ENCODE data around the gene LUC7L3.
A peak's percentile ranks its signal among the peaks of the same experiment; 100 is the strongest.

Gene LUC7L3

DNA sequence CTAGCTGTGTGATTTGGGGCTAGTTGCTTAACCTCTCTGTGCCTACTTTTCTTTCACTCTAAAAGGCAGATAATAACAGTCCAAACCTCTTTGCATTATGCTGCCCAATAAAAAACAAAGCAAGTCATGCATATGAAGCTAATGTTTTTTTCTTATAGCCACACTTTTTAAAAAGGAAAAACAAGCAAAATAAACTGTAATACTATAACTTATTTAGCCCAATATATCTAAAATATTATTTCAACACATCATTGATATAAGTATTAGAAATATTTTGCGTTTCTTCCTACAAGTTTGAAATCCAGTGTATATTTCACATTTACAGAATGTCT lies 34.1 kb upstream of the LUC7L3 start:
- FAIRE-seq: no peak
- DNase-seq (ENCODE audit: insufficient read length, low spot score): no peak

DNA sequence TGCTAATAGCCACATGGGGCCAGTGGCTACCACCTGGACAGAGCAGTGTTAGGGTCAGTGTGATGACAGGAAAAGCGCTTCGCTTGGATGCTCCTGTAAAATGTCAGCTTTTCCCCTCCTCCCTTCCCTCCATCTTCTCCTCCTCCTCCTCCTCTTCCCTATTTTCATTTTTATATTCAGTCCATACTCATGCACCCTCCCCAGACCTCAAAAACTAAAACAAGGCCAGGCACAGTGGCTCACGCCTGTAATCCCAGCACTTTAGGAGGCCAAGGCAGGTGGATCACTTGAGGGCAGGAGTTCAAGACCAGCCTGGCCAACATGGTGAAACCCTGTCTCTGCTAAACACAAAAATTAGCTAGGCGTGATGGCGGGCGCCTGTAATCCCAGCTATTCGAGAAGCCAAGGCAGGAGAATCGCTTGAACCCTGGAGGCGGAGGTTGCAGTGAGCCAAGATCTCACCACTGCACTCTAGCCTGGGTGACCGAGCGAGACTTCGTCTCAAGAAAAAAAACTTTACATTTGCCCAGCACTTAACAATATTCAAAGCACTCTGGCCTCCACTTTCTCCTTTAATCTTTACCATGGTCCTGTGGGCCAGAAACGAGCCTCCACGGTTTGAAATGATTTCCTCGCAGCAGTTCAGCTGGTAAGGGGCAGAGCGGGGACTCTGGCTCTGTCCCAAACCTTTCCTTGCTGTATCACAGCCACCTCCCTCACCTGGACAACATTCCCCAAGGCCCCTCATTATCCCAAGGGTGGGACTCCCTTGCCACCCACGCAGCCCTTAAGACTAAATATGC lies 33.5 kb upstream of the LUC7L3 start:
- no peak for DNase-seq (ENCODE audit: insufficient read length, low spot score)
- FAIRE-seq: no peak

DNA sequence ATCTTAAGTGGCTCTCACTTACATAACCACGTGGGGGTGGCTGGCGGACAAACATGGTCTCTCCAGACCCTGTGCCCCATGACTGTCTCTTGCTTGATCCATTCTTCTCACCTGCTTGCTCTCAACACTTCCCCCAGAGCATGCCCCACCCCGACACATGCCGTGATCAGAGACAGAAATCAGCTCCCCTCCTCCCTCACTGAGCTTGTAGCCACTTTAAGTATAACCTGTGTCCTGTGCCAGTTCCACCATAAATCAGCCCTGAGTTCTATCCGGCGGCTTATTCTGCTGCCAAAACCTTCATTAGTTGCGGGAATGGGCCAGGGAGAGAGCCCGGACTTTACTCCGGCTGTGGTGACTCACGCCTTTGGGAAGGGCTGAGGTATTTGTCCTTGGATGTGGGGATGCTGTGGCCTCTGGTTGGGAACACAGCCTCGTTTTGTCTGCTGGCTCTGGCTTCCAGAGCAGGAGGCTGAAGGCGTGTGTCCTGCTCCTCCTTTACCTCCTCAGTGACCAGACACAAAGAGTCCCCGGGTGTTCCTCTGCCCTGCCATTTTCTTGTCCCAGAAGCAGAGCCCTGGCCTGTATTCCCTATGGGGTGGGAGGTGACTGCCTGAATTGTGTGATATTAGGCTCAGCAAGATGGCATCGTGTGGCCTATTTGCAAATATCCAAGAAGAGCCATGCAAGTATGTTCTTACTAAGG lies 32.8 kb upstream of the LUC7L3 start:
- DNase-seq (ENCODE audit: insufficient read length, low spot score) (peak; percentile 85), FAIRE-seq (peak; percentile 80)

DNA sequence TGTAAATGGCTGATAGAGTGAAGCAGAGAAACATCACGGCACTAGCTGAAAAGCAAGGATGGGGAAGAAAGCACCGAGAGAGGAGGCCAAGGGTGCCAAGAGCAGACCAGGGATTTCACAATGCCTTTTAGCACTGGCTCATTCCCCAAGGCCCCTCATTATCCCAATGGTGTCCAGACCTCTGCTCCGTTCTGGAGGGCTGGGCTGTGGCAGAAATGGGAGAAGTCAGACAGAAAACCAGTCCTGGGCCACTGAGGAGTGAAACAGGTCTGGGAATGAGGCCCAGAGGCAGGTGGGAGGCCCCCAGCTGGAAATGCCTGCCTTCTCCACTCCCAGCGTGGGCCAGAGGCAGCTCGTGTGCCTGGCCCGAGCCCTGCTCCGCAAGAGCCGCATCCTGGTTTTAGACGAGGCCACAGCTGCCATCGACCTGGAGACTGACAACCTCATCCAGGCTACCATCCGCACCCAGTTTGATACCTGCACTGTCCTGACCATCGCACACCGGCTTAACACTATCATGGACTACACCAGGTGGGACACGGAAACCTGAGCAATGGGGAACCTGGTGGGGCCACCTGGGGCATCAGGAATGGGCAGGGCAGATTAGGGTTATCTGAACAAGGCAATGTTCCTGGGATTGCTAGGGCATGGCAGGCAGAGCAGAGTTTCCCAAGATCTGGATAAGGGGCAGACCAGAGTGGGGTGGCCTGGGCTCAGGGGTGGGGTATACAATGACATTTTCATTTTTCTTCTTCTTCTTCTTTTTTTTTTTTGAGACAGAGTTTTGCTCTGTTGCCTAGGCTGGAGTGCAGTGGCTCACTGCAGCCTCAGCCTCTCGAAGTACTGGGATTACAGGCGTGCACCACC lies 32.0 kb upstream of the LUC7L3 start:
- FAIRE-seq: peak; percentile 9

DNA sequence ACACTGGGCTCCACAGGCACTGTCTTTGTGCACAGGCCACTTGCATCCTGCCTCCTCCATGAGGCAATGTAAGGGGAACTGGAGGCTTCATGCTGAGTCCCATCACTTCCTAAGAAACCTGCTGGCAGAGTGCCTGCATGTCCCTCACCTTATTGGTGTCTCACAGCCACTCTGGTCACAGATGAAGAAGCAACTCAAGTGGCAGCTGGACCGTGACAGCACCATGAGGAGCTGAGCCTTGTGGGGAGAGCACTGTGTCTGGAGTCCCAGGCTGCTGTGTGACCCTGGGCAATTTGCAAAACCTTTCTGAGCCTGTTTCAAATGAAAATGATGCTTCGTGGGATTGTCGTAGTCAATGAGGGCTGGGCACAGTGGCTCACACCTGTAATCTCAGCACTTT lies 31.2 kb upstream of the LUC7L3 start:
- DNase-seq (ENCODE audit: insufficient read length, low spot score): no peak
- peak; percentile 20 for FAIRE-seq

More for the DNA sequence above, 32.0 kb upstream of the LUC7L3 start:
- no peak for DNase-seq (ENCODE audit: insufficient read length, low spot score)

DNA sequence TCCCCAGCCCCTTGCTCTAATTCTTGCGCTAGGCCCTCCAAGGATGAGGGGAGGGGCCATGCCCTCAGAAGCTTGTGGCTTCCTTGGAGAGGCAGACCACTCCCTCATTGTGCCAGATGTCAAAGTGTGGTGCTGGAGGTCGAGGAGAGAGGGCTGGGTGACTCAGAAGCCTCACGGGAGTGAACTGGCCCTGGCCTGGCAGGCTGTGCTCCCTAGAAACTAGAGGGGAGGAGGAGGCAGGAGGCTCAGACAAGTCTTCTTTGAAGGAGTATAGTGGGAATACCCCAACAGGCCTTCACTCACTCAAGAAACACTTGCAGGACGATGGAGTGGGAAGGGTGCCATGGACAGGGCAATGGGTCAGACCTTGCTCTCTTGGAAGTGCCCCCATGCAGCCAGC lies 30.2 kb upstream of the LUC7L3 start:
- FAIRE-seq (peak; percentile 51), DNase-seq (ENCODE audit: insufficient read length, low spot score) (peak; percentile 69)

DNA sequence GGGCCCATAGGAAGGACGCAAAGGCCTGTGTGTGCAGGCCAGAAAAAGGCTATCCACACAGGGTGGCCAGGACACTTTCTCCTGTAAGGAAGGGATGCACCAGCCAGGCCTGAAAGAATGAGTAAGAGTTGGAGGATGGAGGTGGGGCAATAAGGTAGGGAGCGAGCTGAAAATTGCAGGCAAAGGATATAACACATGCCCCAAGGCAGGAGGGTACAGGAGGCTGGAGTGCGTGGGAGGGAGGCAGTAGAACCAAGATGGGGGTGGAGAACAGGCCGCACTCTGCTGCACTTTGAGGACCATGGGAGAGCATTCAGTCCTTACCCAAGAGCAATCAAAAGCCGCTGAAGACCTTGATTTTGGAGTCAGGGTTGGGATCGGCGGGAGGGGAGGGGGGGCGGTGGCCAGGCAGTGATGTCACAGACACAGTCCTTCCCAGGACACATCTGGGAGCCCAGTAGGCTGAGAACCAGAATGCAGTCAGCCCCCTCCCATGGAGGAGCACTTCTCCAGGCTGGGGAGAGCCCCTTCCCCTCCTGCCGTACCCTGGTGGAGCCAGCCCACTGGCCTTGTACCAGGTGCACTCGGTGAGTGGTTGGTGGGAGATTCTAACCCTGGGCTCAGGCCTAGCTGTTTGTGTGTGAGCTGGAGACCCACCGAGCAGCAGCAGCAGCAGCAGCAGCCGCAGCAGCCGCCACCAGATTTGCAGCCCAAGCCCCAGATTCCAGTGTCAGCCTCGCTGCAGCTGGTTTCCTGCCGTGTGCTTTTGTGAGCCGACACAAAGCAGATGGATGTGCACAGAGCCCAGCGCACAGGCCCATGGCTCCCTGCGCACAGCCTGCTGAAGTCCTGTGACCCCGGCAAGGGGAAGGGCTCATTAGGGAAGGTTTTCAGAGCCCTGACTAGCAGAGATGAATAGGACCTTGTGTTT lies 29.2 kb upstream of the LUC7L3 start:
- DNase-seq (ENCODE audit: insufficient read length, low spot score): no peak

DNA sequence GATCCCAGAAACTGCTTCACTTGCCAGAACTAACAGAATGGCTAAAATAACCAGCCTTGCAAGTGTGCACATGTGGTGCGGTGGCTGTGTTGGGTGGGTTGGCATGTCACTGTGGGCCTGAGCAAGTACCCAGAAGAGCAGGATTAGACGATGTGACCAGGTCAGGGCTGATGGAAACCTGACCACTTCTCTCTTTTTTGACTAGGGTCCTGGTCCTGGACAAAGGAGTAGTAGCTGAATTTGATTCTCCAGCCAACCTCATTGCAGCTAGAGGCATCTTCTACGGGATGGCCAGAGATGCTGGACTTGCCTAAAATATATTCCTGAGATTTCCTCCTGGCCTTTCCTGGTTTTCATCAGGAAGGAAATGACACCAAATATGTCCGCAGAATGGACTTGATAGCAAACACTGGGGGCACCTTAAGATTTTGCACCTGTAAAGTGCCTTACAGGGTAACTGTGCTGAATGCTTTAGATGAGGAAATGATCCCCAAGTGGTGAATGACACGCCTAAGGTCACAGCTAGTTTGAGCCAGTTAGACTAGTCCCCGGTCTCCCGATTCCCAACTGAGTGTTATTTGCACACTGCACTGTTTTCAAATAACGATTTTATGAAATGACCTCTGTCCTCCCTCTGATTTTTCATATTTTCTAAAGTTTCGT lies 28.4 kb upstream of the LUC7L3 start:
- FAIRE-seq (no peak), DNase-seq (ENCODE audit: insufficient read length, low spot score) (no peak)

More for the DNA sequence above, 29.2 kb upstream of the LUC7L3 start:
- peak; percentile 59 for FAIRE-seq

DNA sequence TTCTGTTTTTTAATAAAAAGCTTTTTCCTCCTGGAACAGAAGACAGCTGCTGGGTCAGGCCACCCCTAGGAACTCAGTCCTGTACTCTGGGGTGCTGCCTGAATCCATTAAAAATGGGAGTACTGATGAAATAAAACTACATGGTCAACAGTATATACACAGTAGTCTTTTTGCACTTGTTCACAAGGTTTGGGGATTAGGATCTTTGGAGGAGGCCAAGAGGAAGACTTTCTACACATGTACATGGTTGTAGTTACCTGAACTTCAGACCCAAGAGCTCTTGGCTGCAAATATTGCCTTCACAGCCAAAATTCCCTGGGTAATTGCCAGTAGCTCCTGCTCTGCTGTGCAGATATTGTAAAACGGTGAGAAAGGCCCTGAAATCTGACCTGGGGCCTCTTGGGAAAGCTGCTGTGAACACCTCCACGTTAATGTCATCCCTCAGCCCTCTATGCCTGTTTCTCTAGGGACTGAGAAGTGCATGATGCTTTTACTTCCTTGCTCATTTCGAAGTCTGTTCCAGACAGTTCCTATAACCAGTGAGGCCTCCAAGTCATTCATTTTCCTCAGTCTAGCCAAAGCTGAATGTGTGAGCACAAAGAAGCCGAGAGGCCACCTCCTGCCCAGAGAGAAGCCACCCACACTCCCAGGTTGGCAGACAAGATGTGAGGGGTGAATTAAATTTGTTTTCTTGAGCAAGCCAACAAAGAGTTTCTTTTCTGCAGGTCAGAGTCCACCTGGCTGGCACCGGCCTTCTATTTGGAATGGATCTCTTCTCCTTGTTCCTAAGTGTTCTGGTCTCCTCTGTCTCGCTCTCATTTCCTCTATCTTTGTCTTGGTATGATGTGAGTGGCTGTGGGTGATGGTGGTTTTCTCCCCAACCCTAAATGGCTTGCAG lies 27.6 kb upstream of the LUC7L3 start:
- DNase-seq (ENCODE audit: insufficient read length, low spot score) (no peak), FAIRE-seq (no peak)

DNA sequence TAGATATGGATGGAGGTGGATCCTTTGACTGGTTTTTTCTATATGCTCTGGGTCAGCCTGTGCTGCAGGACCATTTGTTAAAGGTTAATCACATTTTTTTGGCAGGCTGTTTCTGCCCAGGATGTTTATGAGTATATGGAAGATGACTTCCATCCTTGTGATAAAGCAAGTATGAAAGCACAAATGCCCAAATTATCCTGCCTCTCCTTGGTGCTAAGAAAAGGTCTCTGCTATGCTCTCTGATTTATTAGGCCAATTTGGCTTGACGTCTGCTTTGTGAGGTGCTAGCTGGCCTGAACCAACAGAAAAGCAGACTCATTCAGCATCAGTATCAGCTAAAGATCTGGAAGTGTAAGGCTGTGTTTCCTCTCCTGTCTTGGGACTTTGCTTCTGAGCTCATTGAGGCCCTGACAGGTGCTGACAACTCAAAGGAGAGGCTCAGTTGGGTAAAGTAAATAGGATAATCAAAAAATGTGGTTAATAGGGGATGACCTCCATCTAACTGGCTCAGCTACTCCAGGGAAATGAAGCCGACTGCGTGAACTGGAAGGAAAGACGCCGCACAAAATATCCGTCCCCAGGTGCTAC lies 26.9 kb upstream of the LUC7L3 start:
- no peak for FAIRE-seq
- DNase-seq (ENCODE audit: insufficient read length, low spot score): no peak

DNA sequence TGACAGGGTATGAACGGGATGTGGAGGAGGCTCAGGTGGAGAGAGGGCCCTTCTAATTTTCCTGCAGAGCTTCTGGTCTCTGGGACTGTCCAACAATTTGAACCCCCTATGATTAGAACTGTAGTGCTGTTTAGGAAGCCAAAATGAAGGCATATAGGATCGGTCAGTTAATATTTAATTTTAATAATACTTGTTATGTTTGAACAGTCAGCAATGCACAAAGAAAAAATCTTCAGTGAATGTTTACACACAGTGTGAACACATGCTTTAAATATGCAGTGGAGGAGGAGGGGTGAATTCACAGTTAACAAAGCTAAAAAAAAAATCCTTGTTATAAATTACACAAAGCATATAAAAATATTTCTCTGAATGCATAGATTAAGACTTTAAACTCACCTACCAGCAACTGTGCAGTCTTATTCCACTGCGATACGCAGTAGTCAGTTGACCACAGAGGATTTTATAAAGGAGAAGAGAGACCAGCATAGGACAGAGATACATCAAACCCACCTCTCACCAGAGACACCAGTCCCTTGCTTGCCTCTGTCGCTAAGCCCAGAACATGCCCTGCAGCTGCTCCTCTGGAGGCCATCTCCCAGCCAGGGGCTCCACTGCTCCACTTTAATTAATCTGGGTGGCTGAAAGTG lies 26.2 kb upstream of the LUC7L3 start:
- DNase-seq (ENCODE audit: insufficient read length, low spot score) (no peak), FAIRE-seq (no peak)

DNA sequence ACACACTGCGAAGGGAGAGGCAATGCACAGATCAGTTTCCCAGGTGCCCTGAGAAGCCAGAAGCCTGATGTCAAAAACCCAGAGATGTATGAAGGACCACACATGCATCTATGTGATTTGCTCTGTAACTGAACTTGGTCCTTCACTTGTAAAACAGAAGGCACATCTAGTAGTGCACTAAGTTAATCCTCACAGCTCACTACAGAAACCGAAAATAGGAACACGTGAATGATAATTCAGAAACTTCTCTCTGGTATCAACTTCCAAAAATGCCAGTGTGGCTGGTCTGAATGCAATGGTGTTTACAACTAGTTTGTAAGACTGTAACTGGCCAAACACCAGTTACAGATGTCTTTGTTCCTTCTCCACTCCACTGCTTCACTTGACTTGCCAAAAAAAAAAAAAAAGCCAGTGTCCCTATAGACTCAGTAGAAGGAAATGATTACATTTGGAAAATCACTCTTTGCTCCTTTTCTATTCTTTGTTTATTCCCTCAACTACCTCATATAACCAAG lies 23.0 kb upstream of the LUC7L3 start:
- FAIRE-seq (no peak), DNase-seq (ENCODE audit: insufficient read length, low spot score) (no peak)

DNA sequence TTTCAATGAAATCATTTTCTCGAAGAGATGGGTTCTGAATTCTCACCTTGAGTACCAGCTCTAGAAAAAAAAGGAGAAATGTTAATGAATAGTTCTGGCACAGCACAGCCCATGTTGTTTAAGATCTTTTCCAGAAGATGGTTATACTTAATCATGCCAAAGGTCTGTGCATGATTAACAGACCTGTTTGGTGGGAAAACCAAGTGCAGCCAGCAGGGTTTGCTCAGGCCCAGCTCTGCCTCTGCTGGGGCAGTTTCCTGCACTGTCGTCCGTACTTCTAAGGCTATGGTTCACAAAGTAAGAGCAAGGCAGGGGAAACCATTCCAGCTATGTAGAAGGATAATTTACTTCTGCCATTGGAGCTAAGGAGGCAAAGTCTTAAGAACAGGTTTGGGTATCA lies 22.3 kb upstream of the LUC7L3 start:
- peak; percentile 4 for FAIRE-seq
- no peak for DNase-seq (ENCODE audit: insufficient read length, low spot score)

DNA sequence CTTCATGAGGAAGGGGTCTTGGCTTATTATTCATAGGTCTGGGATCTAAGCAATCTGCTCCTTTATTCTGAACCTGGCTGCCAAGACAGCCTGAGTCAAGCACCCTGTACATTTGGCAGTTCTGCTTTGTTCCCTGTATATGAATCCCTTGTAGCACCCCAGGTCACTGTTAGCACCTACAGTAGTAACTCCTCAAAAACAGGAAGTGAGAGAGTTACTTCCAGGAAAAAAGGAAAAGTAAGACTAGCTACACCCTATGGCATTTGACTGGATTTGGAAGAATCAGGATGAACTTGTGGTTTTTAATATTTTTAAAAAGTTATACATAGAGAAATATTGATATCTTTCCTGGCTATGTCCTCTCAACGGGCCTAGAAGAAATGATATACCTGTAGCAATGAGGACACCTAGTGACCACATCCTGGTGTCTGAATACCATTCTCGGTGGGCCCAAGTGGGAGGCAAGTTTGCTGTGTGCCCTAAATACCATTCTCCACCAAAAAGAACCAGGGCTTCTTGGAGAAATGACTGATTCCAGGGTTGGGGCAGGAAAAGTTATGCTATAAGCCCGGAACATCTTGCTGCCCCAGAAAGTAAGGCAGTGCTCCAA lies 21.6 kb upstream of the LUC7L3 start:
- DNase-seq (ENCODE audit: insufficient read length, low spot score): no peak
- no peak for FAIRE-seq

DNA sequence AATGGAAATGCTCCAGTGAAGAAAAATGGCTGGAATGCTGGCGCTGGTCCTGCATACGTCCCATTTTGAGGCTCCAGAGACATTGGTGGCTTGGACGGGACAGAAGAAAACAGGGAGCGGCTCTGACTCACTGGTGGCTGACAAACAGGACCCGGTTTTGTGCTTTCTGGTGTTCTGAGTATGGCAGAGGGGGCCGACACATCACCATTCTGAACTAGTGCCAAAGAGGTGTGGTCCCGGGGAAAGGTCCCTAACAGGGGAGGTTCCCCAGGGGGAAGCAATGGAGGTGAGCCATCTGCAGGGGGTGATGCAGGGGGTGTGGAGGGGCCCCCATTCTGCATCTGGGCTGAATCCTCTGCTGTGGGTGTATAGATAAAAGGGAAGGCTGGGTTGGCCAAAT lies 20.0 kb upstream of the LUC7L3 start:
- DNase-seq (ENCODE audit: insufficient read length, low spot score): no peak

DNA sequence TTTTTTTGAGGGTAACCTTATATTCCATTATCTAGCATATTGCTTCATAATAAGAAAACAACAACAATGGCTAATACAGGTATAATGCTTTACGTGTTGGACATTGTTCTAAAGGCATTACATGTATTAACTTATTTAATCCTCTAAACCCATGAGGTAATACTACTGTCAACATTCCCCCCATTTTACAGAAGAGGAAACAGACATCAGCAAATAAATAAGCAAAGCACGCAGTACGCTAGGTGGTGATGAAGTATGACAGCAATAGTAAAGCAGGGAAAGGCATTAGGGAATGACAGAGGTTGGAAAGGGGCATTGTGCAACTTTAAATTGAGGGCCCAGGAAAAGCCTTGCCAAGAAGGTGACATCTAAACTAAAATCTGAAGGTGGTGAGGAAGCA lies 16.2 kb upstream of the LUC7L3 start:
- no peak for DNase-seq (ENCODE audit: insufficient read length, low spot score)
- no peak for FAIRE-seq

More for the DNA sequence above, 20.0 kb upstream of the LUC7L3 start:
- FAIRE-seq: no peak

Data from HTR-8/SVneo (cell line).